ENCODE measurements around the gene IFI27L1. TPM values are rescaled to one million over a fixed set of nuclear protein-coding genes. Genes with fewer than 3 reads are reported as not detected.
A peak's percentile ranks its signal among the peaks of the same experiment; 100 is the strongest.

IFI27L1 gene
- total RNA-seq, 6 experiments from 2014 or later = 22.3 to 28.2 (median 23.7) TPM

- no peaks in the 10 kb centered on the region for H3K9me3 Mint-ChIP-seq
- H3K27me3 Mint-ChIP-seq (ENCODE audit: insufficient read depth) = no peaks in the 10 kb centered on the region; the same call in 1 of the 2 replicates
- H3K4me3 Mint-ChIP-seq = no peak overlapping the region
- H3K36me3 Mint-ChIP-seq (ENCODE audit: low read depth) = peaks cover 61% of the 10 kb centered on the region
- no peaks in the 10 kb centered on the region for H3K4me1 Mint-ChIP-seq (ENCODE audit: low read depth)
- H3K27ac Mint-ChIP-seq = no peak overlapping the region; the same call in 1 of the 2 replicates
- TF ChIP-seq CTCF (IDR thresholded peaks at IDR 0.05) = no peak
- DNase-seq = no peak
These were observed 26.7 kb upstream of the IFI27L1 start for GRCh38 chr14:94054401-94054800.

GRCh38 chr14:94054936-94055335, 26.2 kb upstream of the IFI27L1 start:
- no peak for TF ChIP-seq CTCF (IDR thresholded peaks at IDR 0.05)
- Mint-ChIP-seq H3K4me3 (no peak overlapping the region), H3K4me1 (ENCODE audit: low read depth) (no peaks in the 10 kb centered on the region), H3K27me3 (ENCODE audit: insufficient read depth) (no peaks in the 10 kb centered on the region; the same call in 1 of the 2 replicates), H3K36me3 (ENCODE audit: low read depth) (peaks cover 60% of the 10 kb centered on the region), H3K9me3 (no peaks in the 10 kb centered on the region), H3K27ac (no peak overlapping the region)
- no peak for DNase-seq

GRCh38 chr14:94056579-94057308, 24.4 kb upstream of the IFI27L1 start:
- Mint-ChIP-seq H3K27me3 (ENCODE audit: insufficient read depth) (no peaks in the 10 kb centered on the region; the same call in 1 of the 2 replicates), H3K4me3 (no peak overlapping the region), H3K27ac (no peak overlapping the region), H3K9me3 (no peaks in the 10 kb centered on the region), H3K36me3 (ENCODE audit: low read depth) (peaks cover 62% of the 10 kb centered on the region), H3K4me1 (ENCODE audit: low read depth) (no peaks in the 10 kb centered on the region)
- no peak for DNase-seq
- no peak for TF ChIP-seq CTCF (IDR thresholded peaks at IDR 0.05)

GRCh38 chr14:94058128-94058673, 22.9 kb upstream of the IFI27L1 start:
- H3K9me3 Mint-ChIP-seq = no peaks in the 10 kb centered on the region
- H3K27ac Mint-ChIP-seq = peak overlapping the region; percentile 23
- no peaks in the 10 kb centered on the region; the same call in 1 of the 2 replicates for H3K27me3 Mint-ChIP-seq (ENCODE audit: insufficient read depth)
- DNase-seq = no peak
- no peak overlapping the region for H3K4me3 Mint-ChIP-seq
- H3K4me1 Mint-ChIP-seq (ENCODE audit: low read depth) = peaks cover 13% of the 10 kb centered on the region
- H3K36me3 Mint-ChIP-seq (ENCODE audit: low read depth) = peaks cover 68% of the 10 kb centered on the region
- TF ChIP-seq CTCF (IDR thresholded peaks at IDR 0.05) = no peak

- TF ChIP-seq CTCF (IDR thresholded peaks at IDR 0.05) = no peak
- Mint-ChIP-seq H3K9me3 (no peaks in the 10 kb centered on the region), H3K27me3 (ENCODE audit: insufficient read depth) (no peaks in the 10 kb centered on the region; the same call in 1 of the 2 replicates), H3K4me1 (ENCODE audit: low read depth) (peaks cover 17% of the 10 kb centered on the region), H3K36me3 (ENCODE audit: low read depth) (peaks cover 68% of the 10 kb centered on the region), H3K27ac (no peak overlapping the region), H3K4me3 (no peak overlapping the region)
- DNase-seq = no peak
These were observed 22.4 kb upstream of the IFI27L1 start for GRCh38 chr14:94058674-94059138.
